OCI-LY7 (cell line): ENCODE results near the gene CPLX3.

Experiments
- EZH2phosphoT487 ChIP-seq: fragments of 200-600 bp; sonication (generic); IDR thresholded peaks from 2 replicates; pipeline ENCODE4 v1.6.1; 2018; ENCODE audit warnings: low read depth, borderline replicate concordance, mild to moderate bottlenecking, mixed run types, antibody characterized with exemption, low read length, moderate library complexity, mixed read lengths
- TF ChIP-seq, protein P1 (sequence below): fragments of 200-600 bp; sonication (generic); conservative IDR thresholded peaks from 2 replicates; pipeline ENCODE4 v1.5.1; 2014; ENCODE audit warnings: mild to moderate bottlenecking, antibody characterized with exemption, low read length, moderate library complexity, mixed read lengths

DNA sequence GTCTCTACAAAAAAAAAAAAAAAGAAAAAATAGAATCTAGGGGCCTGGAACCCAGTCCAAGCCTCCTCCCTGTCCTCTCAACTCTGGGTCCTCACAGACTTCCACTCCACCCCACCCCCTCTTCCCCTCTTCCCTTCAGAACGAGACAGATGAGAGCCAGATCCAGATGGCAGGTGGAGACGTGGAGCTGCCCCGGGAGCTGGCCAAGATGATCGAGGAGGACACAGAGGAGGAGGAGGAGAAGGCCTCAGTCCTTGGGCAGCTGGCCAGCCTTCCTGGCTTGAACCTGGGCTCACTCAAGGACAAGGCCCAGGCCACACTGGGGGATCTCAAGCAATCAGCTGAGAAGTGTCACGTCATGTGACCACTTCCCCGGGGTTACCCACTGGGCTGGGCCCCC, 3.6 kb downstream of the CPLX3 start:
- TF ChIP-seq, protein P1, sequence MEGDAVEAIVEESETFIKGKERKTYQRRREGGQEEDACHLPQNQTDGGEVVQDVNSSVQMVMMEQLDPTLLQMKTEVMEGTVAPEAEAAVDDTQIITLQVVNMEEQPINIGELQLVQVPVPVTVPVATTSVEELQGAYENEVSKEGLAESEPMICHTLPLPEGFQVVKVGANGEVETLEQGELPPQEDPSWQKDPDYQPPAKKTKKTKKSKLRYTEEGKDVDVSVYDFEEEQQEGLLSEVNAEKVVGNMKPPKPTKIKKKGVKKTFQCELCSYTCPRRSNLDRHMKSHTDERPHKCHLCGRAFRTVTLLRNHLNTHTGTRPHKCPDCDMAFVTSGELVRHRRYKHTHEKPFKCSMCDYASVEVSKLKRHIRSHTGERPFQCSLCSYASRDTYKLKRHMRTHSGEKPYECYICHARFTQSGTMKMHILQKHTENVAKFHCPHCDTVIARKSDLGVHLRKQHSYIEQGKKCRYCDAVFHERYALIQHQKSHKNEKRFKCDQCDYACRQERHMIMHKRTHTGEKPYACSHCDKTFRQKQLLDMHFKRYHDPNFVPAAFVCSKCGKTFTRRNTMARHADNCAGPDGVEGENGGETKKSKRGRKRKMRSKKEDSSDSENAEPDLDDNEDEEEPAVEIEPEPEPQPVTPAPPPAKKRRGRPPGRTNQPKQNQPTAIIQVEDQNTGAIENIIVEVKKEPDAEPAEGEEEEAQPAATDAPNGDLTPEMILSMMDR = no peak
- TF ChIP-seq EZH2phosphoT487 = no peak
